PFSK-1 (cell line): Measurements from ENCODE around the gene XIRP2.

Experiments used
- FOXP2 ChIP-seq: optimal IDR thresholded peaks from 2 replicates; pipeline ENCODE3; 2011; ENCODE audit warnings: borderline replicate concordance, control low read depth, inconsistent platforms; ENCODE audit not compliant: insufficient read depth; ENCODE audit errors: extremely low read length, extremely low read depth
- POLR2AphosphoS5 ChIP-seq: IDR thresholded peaks from 2 replicates; pipeline ENCODE4 v1.6.1; 2012; ENCODE audit warnings: low read depth, mild to moderate bottlenecking, control low read depth, low read length, moderate library complexity
- REST ChIP-seq, 2 experiments: IDR thresholded peaks; 2 replicates each; pipeline versions ENCODE4 v1.6.1 to v1.8.0; 2011 to 2012; ENCODE audit warnings: low read depth in 2 of 2, low read length in 2 of 2, control low read depth in 1 of 2, inconsistent platforms in 1 of 2, mild to moderate bottlenecking in 1 of 2, moderate library complexity in 1 of 2; ENCODE audit not compliant: insufficient read depth in 1 of 2
- SIN3A ChIP-seq: IDR thresholded peaks from 2 replicates; pipeline ENCODE4 v1.6.1; 2012; ENCODE audit warnings: mild to moderate bottlenecking, low read length, moderate library complexity, borderline replicate concordance; ENCODE audit not compliant: insufficient read depth
- TAF1 ChIP-seq: IDR thresholded peaks from 2 replicates; pipeline ENCODE4 v1.6.1; 2012; ENCODE audit warnings: low read length, control low read depth, borderline replicate concordance; ENCODE audit not compliant: insufficient read depth

The XIRP2 gene

GRCh38 chr2:167134381-167135072 lies 246.2 kb downstream of the XIRP2 start:
- TF ChIP-seq TAF1 (peak; percentile 74; the same call in 1 of the 2 replicates), REST (IDR thresholded peaks at IDR 0.05; ENCODE audit: insufficient read depth in 1 of 2, low read depth in 2 of 2, low read length in 2 of 2) (no peak), FOXP2 (no peak), SIN3A (peak; percentile 75; the same call in 1 of the 2 replicates), POLR2AphosphoS5 (peak; percentile 58; the same call in 1 of the 2 replicates)

GRCh38 chr2:167135706-167136105 lies 247.4 kb downstream of the XIRP2 start:
- TF ChIP-seq TAF1: no peak
- TF ChIP-seq FOXP2: no peak
- no peak for TF ChIP-seq REST (IDR thresholded peaks at IDR 0.05; ENCODE audit: insufficient read depth in 1 of 2, low read depth in 2 of 2, low read length in 2 of 2)
- no peak for TF ChIP-seq SIN3A
- TF ChIP-seq POLR2AphosphoS5: no peak

GRCh38 chr2:167136879-167137596 lies 248.8 kb downstream of the XIRP2 start:
- no peak for TF ChIP-seq SIN3A
- no peak for TF ChIP-seq POLR2AphosphoS5
- no peak for TF ChIP-seq FOXP2
- no peak for TF ChIP-seq TAF1
- no peak for TF ChIP-seq REST (IDR thresholded peaks at IDR 0.05; ENCODE audit: insufficient read depth in 1 of 2, low read depth in 2 of 2, low read length in 2 of 2)

- TF ChIP-seq FOXP2: no peak
- TF ChIP-seq POLR2AphosphoS5: no peak
- TF ChIP-seq TAF1: no peak
- no peak for TF ChIP-seq REST (IDR thresholded peaks at IDR 0.05; ENCODE audit: insufficient read depth in 1 of 2, low read depth in 2 of 2, low read length in 2 of 2)
- TF ChIP-seq SIN3A: no peak
Measured at GRCh38 chr2:167140330-167140729, 252.1 kb downstream of the XIRP2 start.
